Activated naive CD4-positive, alpha-beta T cell treated with anti-CD3 and anti-CD28 coated beads, Interleukin-2, amount 50 U/mL, for 16 hours (primary cell): Measurements from ENCODE around the gene GBX1.

ENCODE experiments used
- DNase-seq: peaks from one replicate; pipeline ENCODE4 v3.0.0-alpha.2; 2020

Gene GBX1

GRCh38 chr7:151138153-151138851 is 29.2 kb downstream of the GBX1 start:
- DNase-seq = no peak

GRCh38 chr7:151137791-151138152 is 29.7 kb downstream of the GBX1 start:
- DNase-seq = no peak

GRCh38 chr7:151137076-151137675 is 30.3 kb downstream of the GBX1 start:
- DNase-seq = no peak

- no peak for DNase-seq
Observed at GRCh38 chr7:151135866-151136843, 31.3 kb downstream of the GBX1 start.

GRCh38 chr7:151135525-151135845 is 32.0 kb downstream of the GBX1 start:
- no peak for DNase-seq

GRCh38 chr7:151134743-151135524 is 32.6 kb downstream of the GBX1 start:
- no peak for DNase-seq

- no peak for DNase-seq
Observed at GRCh38 chr7:151133986-151134742, 33.3 kb downstream of the GBX1 start.

- DNase-seq = no peak
Observed at GRCh38 chr7:151133266-151133985, 34.1 kb downstream of the GBX1 start.

GRCh38 chr7:151132461-151133205 is 34.9 kb downstream of the GBX1 start:
- DNase-seq = no peak

- no peak for DNase-seq
Observed at GRCh38 chr7:151131592-151132293, 35.8 kb downstream of the GBX1 start.

- no peak for DNase-seq
Observed at GRCh38 chr7:151131224-151131591, 36.3 kb downstream of the GBX1 start.

GRCh38 chr7:151130741-151131157 is 36.7 kb downstream of the GBX1 start:
- no peak for DNase-seq

GRCh38 chr7:151129960-151130591 is 37.4 kb downstream of the GBX1 start:
- no peak for DNase-seq

- DNase-seq = no peak
Observed at GRCh38 chr7:151129117-151129959, 38.2 kb downstream of the GBX1 start.

GRCh38 chr7:151128716-151129115 is 38.8 kb downstream of the GBX1 start:
- DNase-seq = no peak

- no peak for DNase-seq
Observed at GRCh38 chr7:151128144-151128543, 39.4 kb downstream of the GBX1 start.

- no peak for DNase-seq
Observed at GRCh38 chr7:151126491-151127137, 40.9 kb downstream of the GBX1 start.

GRCh38 chr7:151125846-151126481 is 41.5 kb downstream of the GBX1 start:
- DNase-seq = no peak
